ENCODE measurements around the gene KDM4F.
"Not testable (repeated sequence)": the region's sequence is repeated elsewhere in the genome, so short reads cannot be mapped to it uniquely, and the experiment has no call there.

The KDM4F gene

GRCh38 chr11:95049122-95049521, at the start of gene KDM4F:
Gene KDM4F, plus strand, starts transcription at chr11:95049422.
- in situ Hi-C loops (cut with MboI; ENCODE audit: low sequenced_read_pairs): not testable (repeated sequence)

DNA sequence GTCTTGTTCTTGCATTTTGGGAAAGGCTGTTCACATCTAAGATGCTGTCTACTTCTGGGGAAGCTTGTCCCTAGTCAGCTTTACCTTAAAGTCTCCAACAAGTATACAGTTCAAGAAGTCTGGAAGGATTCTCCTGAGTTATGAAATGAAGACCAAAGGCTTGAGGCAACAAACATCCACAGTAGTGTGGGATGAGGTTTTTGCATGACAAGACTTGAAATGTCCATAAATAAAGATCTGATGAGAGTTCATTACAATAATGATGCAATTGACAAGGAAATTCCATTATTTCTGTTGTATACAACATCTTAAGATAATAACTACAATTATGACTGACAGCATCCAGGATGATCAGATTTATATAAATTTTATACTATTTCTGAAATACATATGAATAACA, 45.5 kb upstream of the KDM4F start:
- in situ Hi-C loops (cut with MboI; ENCODE audit: low sequenced_read_pairs): no loop called here

GRCh38 chr11:95005642-95006041, 43.6 kb upstream of the KDM4F start:
- in situ Hi-C loops (cut with MboI; ENCODE audit: low sequenced_read_pairs): no loop called here

GRCh38 chr11:95011376-95011775, 37.8 kb upstream of the KDM4F start:
- in situ Hi-C loops (cut with MboI; ENCODE audit: low sequenced_read_pairs): no loop called here

DNA sequence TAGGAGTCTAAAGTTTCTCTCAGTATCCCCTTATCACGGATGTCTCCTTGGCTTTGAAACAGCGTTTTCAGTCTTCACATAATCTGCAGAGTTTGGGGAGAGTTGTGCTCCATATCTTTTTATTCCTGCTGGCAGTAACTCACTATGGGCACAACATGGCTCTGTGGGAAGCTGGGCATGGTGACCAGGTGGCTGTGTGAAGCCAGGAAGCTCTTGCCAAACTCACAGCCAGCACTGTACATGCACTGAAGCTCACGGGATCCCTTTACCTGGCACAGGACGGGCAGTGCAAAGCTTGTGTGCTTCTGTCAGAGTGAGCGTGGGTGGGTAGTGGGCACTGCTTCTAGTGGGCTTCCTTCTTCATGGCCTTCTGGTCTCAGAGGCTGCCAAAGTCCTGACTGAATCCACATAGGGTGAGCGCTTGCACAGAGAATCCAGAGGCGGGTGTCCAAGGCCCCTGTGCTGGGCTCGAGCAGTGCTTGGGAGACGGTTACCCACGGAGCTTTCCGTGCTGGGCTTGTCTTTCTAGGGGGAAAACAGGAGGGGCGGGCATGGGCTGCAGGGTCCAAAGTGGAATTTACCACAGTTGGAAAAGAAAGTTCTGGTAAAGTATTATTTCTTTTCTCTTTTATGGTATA, 34.9 kb upstream of the KDM4F start:
- in situ Hi-C loops (cut with MboI; ENCODE audit: low sequenced_read_pairs): no loop called here

GRCh38 chr11:95016139-95016538, 33.1 kb upstream of the KDM4F start:
- in situ Hi-C loops (cut with MboI; ENCODE audit: low sequenced_read_pairs): no loop called here

DNA sequence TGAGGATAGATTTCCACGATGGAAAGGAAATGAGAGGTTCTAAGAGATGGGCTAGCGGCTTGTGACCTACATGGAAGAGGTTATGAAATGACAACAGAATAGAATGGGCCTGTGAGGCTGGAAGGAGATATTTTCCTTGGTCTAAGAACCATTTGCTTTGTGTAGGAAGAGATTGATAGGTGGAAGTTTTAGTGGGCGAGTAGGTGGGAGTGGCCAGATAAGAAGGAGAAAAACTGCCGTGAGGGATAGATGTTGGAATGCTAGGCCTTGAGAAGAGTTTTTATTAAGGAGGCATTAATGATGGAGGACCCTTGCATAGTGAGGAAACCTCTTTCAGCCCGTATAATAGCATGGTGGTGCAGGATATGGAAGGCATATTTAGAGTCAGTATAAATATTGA, 27.8 kb upstream of the KDM4F start:
- in situ Hi-C loops (cut with MboI; ENCODE audit: low sequenced_read_pairs): not testable (repeated sequence)

DNA sequence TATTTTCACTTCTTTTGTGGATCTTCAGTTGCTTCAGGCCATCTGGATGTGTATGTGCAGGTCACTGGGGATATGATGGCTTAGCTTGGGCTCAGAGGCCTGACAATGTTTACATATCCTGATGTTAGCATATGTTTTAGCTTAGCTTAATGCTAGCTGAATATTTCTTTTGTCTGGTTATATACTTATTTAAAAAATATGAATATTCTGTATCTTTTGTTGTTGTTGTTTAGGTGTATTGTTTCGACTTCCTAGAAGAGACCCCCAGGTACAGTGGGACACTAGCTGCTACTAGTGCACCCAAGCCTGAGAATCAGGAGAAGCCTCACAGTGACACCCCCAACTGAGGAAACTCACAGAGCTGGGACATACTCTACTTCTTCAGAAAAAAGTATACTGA, 24.3 kb upstream of the KDM4F start, which contains the start of gene KDM4E:
KDM4E (plus strand) TSS at position 301 of the 400 bp plus-strand sequence. CDS start 300 bp downstream, outside the sequence.
- in situ Hi-C loops (cut with MboI; ENCODE audit: low sequenced_read_pairs): no loop called here

GRCh38 chr11:95025594-95025993, 23.6 kb upstream of the KDM4F start:
- in situ Hi-C loops (cut with MboI; ENCODE audit: low sequenced_read_pairs): not testable (repeated sequence)

DNA sequence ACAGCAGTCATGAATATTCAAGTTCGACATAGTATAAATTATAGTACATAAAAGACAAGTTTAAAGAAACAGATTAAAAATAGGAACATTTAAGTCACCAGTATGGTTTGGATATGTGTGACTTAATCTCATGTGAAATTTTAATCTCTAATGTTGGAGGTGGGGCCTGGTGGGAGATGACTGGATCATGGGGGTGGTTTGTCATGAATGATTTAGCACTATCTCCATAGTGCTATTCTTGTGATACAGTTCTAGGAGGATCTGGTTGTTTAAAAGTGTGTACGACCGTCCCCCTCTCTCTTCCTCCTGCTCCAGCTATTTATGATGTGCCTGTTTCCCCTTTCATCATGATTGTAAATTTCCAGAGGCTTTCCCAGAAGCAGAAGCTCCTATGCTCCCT, 20.9 kb upstream of the KDM4F start:
- in situ Hi-C loops (cut with MboI; ENCODE audit: low sequenced_read_pairs): no loop called here

DNA sequence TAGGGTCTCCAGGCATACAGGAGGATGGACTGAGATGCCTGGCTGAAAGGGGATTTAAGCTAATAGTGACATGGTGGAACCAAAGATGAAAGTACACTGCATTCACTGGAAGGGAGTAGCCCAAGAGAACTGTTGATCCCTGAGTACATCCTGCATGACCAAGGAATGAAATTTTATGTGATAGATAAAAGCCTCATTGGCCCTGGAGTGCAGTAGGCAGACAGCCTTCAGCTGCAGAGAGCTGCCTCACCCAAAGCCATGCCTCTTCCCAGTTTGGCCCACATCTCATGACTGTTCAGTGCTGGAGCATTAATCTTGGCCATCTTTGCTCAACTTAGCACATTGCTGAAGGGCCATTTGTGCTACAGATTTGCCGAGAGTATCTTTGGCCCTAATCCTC, 16.2 kb upstream of the KDM4F start:
- in situ Hi-C loops (cut with MboI; ENCODE audit: low sequenced_read_pairs): no loop called here

- in situ Hi-C loops (cut with MboI; ENCODE audit: low sequenced_read_pairs): no loop called here
Observed at GRCh38 chr11:95035316-95035715, 13.9 kb upstream of the KDM4F start.

DNA sequence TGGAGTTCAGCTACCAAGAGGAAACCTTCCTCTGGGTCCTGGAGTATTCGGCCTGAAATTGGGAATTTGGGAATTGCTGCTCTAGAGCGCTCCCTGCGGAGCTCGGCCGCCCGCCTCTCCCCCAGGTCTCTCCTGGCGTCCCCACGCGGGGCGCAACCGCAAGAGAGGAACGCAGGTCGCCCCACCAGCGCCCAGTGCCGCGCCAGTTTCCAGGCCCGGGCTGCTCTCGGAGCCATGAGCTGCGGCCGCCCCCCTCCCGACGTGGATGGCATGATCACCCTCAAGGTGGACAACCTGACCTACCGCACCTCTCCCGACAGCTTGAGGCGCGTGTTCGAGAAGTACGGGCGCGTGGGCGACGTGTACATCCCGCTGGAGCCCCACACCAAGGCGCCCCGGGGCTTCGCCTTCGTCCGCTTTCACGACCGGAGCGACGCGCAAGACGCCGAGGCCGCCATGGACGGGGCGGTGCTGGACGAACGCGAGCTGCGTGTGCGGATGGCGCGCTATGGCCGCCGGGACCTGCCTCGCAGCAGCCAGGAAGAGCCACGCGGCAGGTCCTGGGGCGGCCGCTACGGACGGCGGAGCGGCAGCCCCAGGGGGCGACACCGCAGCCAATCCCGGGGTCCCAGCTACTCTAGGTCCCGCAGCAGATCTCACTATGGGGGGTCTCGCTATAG, 11.7 kb upstream of the KDM4F start:
- in situ Hi-C loops (cut with MboI; ENCODE audit: low sequenced_read_pairs): not testable (repeated sequence)

DNA sequence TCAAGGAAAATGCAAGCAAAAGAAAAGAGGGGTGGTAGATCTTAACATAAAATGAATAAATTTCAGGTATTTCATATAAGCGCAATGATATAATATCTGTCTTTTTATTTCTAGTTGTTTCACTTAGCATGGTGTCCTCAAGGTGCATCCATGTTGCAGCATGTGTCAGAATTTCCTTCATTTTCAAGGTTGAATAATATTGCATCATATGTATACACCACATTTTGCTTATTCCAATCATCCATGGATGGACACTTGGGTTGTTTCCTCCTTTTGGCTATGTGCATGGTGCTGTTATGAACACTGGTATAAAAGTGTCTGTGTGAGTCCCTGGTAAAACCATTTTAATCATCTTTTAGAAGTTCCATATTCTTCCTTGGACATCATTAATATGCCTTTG, 7.0 kb upstream of the KDM4F start:
- in situ Hi-C loops (cut with MboI; ENCODE audit: low sequenced_read_pairs): no loop called here

GRCh38 chr11:95042906-95043305, 6.3 kb upstream of the KDM4F start:
- in situ Hi-C loops (cut with MboI; ENCODE audit: low sequenced_read_pairs): no loop called here

DNA sequence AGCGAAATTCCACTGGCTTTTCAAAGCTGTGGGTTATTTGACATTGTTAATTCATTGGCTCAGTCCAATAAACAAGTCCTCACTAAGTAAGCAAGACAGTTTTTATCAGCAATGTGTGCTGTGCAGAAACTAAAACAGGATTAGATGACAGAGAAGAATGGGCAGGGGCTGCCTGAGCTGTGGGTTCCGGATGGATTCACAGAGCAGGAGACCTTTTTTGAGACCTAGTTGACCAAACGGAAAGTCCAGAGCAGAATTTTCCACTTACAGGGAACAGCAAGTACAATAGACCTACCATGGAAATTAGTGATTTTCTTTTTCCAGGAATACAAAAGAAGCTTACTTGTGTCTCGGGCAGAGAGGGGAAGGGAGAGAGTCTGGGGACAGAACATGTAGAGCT, 5.2 kb upstream of the KDM4F start:
- in situ Hi-C loops (cut with MboI; ENCODE audit: low sequenced_read_pairs): no loop called here

DNA sequence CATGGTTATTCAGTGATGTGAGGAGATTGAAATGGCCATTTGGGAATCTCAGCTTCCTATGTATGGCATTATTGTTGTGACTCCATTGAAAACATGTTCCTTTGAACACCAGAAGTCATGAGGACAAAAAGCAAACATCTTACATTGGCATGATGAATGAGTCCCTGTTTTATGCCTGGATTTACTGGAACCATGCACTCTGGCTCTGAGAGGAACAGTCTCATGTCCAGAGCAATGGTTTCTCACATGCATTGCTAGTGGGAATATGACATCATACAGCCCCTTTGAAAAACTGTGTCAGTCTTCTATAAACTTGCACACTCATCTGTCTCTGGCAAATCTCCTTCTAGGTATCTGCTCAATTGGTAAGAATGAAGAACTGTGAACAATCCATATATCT, 3.4 kb upstream of the KDM4F start:
- in situ Hi-C loops (cut with MboI; ENCODE audit: low sequenced_read_pairs): no loop called here

GRCh38 chr11:95050595-95051202, 1.5 kb downstream of the KDM4F start:
- in situ Hi-C loops (cut with MboI; ENCODE audit: low sequenced_read_pairs): no loop called here

GRCh38 chr11:95054356-95054755, 5.1 kb downstream of the KDM4F start:
- in situ Hi-C loops (cut with MboI; ENCODE audit: low sequenced_read_pairs): no loop called here

DNA sequence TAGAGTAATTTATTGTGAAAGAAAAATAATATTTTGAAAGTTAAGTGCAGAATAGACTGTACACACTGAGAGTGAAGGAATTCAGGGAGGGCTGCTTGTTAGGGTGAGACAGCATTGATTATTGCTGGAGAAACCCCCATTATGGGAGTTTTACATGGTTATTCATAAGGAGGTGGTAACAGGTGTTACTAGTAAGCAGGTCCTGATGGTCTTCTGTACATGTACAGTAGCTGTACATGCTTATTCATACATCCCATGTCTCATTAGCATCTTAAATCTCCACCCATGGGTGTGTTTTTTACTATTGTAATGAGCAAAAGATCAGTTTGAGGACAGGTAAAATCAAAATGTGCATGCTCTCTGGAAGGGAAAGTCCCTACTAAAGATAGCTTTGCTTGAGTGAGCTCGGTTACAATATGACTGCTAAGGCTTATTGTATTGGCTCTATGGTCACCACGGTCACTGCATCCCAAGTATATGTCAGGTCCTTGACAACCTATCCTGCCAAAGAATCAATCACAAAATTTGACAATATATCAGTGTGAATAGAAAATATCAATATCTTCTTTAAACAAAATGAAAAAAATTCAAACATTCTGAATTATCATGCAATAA, 6.2 kb downstream of the KDM4F start:
- in situ Hi-C loops (cut with MboI; ENCODE audit: low sequenced_read_pairs): no loop called here

GRCh38 chr11:95057959-95058358, 8.7 kb downstream of the KDM4F start:
- in situ Hi-C loops (cut with MboI; ENCODE audit: low sequenced_read_pairs): no loop called here

DNA sequence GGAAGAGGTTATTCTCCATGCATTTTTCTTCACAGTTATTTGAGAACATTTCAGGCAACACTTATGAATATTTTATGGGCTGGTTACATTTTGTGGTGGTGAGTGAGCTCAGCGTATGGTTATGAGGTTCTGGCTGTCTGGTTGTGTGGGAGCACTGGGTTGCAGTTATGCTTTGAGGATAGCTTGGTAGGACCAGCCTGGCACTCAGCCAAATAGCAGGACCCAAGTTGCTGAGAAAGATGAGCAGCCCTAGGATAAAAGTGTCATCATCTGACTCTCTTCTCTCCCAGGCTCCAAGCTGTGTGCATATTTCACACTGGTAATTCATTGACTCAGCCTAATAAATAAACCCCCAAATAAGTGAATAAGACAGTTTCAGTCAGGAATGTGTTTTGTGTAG, 9.4 kb downstream of the KDM4F start:
- in situ Hi-C loops (cut with MboI; ENCODE audit: low sequenced_read_pairs): no loop called here

Data from hTERT RPE-1 (cell line).